Hematopoietic multipotent progenitor cell treated with erythropoietin and hydrocortisone succinate and interleukin-3 and kit ligand, for 8 days (in vitro differentiated cells): Measurements from ENCODE around the gene IL17RC.
A peak's percentile ranks its signal among the peaks of the same experiment; 100 is the strongest.
"Not testable (repeated sequence)": the region's sequence is repeated elsewhere in the genome, so short reads cannot be mapped to it uniquely, and the experiment has no call there.

Experiments used
- DNase-seq: peaks from one replicate; pipeline ENCODE4 v3.0.0-alpha.2; 2015

The IL17RC gene, protein sequence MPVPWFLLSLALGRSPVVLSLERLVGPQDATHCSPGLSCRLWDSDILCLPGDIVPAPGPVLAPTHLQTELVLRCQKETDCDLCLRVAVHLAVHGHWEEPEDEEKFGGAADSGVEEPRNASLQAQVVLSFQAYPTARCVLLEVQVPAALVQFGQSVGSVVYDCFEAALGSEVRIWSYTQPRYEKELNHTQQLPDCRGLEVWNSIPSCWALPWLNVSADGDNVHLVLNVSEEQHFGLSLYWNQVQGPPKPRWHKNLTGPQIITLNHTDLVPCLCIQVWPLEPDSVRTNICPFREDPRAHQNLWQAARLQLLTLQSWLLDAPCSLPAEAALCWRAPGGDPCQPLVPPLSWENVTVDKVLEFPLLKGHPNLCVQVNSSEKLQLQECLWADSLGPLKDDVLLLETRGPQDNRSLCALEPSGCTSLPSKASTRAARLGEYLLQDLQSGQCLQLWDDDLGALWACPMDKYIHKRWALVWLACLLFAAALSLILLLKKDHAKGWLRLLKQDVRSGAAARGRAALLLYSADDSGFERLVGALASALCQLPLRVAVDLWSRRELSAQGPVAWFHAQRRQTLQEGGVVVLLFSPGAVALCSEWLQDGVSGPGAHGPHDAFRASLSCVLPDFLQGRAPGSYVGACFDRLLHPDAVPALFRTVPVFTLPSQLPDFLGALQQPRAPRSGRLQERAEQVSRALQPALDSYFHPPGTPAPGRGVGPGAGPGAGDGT

DNA sequence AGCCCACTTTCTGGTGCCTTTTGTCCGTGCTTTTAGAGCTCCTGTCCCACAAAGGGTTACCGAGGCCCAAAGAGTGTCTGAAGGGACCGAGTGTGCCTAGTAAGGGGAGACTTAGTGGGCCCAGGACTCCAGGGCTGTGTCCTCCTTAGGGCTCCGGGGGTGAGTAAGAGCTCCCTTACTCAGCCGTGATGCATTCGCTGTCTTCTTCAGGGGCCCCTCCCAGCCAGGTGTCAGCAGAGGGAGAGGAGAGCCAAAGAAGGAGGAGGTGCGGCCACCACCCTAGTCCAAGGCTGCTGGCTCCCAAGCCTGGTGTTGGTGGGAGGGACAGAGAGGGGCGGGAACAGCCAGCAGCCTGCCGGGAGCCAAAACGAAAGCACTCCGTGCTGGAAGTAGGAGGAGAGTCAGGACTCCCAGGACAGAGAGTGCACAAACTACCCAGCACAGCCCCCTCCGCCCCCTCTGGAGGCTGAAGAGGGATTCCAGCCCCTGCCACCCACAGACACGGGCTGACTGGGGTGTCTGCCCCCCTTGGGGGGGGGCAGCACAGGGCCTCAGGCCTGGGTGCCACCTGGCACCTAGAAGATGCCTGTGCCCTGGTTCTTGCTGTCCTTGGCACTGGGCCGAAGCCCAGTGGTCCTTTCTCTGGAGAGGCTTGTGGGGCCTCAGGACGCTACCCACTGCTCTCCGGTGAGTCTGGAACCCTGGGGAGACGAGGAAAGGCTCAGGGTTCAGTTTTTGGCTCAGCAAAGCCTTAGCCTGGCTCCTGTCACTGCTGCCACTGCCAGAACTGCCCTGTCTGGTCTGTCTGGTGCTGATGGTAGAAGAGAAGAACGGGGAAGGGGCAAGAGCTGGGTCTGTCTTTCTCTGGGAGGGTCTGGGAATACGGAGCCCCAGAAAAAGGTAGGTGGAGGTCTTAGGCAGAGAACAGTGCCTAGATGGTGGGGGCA, at the start of gene IL17RC:
TSS of gene IL17RC (plus strand) at position 365 of the 947 bp plus-strand sequence. CDS start at position 583, 218 bp downstream.
- DNase-seq = peak; percentile 88

DNA sequence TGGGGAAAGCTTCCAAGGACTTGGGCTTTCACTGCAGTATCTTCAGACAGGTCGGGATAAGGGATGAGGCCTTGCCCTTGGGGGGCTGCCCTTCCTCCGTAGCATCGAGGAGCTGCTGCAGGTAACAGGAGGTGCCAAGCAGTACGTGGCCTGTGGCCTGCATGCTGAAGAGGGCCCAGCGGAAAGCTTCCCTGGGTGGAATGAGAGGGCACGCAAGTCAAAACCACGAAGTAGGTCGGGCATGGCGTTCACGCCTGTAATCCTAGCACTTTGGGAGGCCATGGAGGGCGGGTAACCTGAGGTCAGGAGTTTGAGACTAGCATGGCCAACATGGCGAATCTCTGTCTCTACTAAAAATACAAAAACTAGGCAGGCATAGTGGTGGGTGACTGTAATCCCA, 49.8 kb upstream of the IL17RC start:
- DNase-seq = no peak

DNA sequence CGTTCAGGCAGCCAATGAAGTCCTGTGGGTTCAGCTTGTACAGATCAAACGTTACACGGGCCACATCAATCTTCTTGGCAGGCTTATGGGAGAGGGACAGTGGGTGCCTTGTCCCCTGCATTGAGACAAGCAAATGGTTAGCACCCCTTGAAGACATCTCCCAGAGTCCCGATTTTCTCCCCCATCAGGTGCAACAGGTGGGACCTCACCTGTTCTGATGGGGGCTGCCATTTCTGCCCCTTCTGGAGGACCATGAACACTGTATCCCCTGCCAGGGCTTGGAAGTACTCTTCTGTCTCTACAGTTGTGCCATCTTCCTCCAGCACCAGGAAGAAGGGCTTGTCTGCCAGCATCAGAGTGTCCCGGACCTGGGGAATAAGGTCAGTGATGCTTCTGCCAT, 46.9 kb upstream of the IL17RC start:
- DNase-seq = no peak

DNA sequence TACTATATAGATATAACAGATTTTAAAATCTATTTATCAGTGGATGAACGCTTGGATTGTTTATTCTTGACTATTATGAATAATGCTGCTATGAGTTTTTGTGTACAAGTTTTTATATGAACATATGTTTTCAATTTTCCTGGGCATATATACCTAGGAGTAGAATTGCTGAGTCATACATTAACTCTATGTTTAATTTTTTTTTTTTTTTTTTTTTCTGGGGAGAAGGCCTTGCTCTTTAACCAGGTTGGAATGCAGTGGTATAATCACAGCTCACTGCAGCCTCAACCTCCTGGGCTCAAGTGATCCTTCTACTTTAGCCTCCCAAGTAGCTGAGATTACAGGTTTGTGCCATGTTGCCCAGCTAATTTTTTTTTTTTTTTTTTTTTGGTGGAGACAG, 45.9 kb upstream of the IL17RC start:
- no peak for DNase-seq

DNA sequence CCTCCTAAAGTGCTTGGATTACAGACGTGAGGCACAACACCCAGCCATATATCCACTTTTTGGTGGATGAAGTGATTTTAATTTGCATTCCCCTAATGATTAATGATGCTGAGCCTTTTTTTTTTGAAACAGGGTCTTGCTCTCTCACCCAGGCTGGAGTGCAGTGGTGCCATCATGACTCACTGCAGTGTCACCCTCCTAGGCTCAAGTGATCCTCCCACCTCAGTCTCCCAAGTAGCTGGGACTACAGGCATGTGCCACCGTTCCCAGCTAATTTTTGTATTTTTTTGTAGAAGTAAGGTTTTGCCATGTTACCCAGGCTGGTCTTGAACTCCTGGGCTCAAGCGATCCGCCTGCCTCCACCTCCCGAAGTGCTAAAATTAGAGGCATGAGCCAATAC, 44.8 kb upstream of the IL17RC start:
- not testable (repeated sequence) for DNase-seq

DNA sequence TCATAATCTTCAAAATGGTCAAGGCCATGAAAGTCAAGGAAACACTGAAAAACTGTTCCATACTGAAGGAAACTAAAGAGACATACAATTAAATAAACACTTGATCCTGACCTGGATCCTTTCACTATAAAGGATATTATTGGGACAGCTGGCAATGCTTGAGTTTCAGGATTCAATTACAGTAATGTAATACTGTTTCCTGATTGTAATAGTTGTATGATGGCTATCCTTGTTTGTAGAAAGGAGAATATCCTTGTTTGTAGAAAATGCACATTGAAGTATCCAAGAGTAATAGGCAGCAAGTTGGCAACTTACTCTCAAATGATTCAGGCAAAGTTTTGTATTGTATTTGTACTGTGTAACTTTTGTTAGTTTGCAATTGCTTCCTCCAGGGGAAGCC, 41.5 kb upstream of the IL17RC start:
- no peak for DNase-seq

DNA sequence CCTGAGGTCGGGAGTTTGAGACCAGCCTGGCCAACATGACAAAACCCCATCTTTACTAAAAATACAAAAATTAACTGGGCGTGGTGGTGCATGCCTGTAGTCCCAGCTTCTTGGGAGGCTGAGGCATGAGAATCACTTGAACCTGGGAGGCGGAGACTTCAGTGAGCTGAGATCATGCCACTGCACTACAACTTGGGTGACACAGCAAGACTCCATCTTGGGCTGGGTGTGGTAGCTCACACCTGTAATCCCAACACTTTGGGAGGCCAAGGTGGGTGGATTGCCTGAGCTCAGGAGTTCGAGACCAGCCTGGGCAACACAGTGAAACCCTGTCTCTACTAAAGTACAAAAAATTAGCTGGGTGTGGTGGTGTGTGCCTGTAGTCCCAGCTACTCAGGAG, 40.6 kb upstream of the IL17RC start:
- not testable (repeated sequence) for DNase-seq

DNA sequence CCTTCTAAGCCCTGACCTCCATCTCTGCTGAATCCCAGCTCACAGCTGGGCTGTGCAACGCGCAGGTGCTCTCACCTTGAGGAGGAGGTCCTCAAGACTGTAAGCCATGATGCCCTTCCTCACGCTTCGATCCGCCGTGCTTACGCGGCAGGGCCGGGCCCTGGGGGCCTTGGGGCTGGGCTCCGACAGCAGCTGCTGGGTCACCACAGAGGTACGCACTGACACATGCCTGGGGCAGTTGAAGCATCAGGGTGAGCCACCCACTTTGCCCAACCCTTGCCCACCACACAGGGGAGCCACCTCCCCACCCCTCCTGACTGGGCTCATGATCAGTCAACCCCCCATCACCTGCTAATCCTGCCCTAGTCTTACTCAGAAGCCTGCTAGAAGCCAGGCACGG, 39.9 kb upstream of the IL17RC start:
- no peak for DNase-seq

DNA sequence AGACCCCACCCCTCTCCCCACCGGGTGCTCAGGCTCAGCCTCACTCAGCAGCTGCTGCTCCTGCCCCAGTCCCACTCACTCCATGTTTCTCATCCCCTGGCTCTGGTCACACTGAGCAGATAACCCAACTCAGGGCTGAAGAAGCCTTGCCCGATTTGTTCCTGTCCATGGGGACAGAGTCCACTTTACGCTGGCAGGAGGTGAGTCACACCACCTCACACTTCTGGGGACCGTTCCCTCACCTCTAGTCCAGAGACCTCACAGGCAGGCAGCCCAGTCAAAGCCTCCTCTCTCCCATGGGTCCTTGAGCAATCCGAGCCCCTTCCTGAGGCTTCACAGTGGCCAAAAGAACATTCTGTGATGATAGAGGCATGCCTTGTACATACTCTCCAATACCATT, 38.2 kb upstream of the IL17RC start:
- DNase-seq = no peak

DNA sequence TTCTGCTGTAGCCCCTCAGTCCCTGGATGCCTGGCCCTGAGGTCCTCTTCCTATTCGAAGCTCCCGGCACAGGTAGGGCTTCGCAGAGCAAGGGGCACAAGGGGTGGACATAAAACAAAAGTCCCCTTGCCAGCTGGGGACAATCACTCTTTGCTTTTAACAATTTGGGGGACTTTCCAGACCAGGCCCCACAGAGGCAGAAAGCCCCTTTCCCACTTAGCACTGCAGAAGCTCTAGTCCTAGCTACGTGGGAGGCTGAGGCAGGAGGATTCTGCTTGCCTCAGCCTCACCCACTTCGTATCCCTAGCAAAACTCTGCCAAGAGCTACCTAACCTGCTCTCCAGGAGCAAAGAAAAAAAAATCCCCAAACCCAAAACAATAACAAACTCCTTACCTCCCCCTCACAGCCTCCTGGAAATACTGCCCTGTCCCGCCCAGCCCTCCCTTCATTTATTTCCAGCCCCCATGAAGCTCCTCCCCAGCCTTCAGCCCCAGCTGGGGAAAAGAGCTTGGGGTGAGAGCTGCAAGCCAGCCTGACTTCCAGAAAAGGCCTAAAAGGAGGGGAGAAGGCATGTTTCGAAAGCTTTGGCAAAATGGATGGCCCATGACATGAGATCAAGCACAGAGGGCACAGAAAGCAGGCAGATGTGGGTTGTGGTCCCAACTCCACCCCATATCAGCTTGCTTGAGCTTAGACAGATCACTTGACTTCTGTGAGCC, 36.9 kb upstream of the IL17RC start, which contains the start of gene CIDEC:
TSS of gene CIDEC (minus strand) at position 424 of the 720 bp plus-strand sequence. CDS start 1,767 bp downstream, outside the sequence.
- no peak for DNase-seq

DNA sequence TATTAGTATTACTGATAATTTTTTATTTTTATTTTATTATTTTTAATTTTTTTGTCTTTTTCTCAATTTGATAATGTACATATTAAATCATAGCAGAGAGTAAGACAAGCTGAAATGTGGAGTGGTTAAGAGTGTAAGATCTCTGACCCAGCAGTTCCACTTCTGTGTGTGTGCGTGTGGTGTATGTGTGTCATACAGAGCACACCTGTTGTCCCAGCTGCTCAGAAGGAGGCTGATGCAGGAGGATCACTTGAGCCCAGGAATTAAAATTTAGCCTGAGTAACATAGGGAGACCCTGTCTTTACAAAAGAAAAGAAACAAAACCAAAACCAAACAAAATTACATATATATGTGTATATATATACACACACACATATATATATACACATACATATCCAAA, 35.5 kb upstream of the IL17RC start:
- no peak for DNase-seq

DNA sequence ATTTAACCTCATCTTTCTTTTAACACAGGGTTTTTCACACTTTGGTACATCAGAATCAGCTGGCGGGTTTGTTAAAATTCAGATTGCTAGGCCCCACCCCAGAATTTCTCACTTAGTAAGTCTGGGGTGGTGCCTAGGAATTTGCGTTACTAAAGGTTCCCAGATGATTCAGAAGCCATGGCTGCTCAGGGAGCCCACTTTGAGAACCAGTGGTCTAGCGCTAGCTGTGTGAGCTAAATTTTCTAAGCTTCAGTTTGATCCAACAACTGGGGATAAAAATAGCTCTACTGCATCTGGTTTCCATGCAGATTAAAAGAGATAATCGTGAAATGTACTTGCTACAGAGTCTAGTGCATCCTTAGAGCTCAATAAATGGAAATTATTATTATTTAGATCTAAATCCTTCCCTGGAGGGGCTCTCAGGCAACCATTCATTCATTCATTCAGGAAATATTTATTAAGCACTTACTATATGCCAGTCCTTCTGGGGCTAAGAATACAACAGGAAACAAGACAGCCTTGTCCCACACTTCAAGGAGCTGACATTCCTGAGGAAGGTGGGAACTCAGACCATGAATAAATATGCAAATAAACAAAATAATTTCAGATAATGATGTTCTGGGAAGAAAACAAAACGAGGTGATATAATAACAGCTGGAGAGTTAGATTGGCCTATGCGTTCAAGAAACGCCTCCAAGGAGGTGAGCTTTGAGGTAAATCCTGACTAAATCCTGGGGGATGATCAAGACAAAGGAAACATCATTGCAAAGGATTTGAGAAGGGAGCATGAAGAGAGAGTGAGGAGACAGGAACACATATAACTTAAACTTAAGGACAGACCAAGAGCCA, 33.0 kb upstream of the IL17RC start:
- DNase-seq = no peak

DNA sequence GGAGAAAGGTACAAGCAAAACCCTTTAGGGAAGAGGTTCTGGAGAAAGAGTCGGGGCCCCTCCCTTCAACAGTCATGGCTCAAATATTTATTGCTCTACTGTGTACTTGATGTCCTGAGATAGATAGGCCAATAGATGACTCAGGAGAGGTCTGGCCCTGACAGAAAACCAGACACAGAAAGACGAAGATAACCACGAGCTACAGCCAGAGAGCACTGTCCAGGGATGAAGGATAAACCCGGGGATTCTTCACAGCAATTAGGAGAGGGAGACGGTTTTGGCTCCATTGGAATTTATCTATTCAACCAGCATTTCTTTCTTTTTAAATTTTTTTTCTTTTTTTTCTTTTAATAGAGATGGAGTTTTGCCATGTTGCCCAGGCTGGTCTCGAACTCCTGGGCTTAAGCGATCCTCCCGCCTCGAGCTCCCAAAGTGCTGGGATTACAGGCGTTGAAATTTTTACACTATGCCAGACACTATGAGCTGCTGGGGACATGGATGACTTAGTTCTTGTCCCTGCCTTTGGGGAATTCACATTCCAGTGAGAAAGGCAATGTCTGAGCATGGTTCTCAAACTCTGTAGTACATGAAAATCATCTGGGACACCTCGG, 32.2 kb upstream of the IL17RC start:
- peak; percentile 66 for DNase-seq

DNA sequence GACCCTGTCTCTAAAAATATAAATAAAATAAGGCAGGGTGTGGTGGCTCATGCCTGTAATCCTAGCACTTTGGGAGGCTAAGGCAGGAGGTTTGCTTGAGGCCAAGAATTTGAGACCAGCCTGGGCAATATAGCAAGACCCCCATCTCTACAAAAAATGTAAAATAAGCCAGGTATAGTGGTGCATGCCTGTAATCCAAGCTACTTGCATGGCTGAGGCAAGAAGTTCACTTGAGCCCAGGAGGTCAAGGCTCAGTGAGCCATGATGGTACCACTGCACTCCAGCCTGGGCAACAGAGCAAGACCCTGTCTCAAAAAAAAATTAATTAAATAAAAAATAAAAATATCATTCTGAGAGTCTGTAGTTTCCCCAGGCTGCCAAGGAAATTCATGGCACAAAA, 30.6 kb upstream of the IL17RC start:
- DNase-seq = no peak

DNA sequence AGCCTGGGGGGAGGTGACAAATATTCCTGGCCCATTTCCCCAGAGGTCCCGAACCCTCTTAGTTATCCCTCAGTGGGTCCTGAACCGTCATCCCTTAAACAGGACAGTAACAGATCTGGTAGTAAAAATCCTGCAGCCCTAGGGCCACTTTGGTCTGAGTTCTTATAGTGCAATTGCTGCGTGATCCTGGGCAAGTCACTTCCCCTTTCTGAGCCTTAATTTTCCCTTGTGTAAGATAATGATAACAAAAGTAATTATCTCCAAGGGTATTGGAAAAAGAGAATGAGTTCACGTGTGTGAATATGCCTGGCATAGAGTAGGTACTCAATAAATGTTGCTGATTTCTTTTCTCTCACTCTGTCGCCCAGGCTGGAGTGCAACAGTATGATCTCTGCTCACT, 29.4 kb upstream of the IL17RC start:
- peak; percentile 27 for DNase-seq

DNA sequence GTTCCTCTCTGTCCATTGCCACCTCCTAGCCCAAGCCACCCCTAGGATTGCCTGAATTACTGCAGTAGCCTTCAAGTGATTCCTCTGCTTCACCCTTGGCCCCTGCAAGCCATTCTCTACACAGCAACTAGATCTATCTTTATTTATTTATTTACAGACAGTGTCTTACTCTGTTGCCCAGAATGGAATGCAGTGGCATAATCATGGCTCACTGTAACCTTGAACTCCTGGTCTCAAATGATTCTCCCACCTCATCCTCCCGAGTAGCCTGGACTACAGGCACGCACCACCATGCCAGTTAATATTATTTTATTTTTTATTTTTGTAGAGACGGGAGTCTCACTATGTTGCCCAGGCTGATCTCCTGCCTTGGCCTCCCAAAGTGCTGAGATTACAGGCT, 28.4 kb upstream of the IL17RC start:
- no peak for DNase-seq

DNA sequence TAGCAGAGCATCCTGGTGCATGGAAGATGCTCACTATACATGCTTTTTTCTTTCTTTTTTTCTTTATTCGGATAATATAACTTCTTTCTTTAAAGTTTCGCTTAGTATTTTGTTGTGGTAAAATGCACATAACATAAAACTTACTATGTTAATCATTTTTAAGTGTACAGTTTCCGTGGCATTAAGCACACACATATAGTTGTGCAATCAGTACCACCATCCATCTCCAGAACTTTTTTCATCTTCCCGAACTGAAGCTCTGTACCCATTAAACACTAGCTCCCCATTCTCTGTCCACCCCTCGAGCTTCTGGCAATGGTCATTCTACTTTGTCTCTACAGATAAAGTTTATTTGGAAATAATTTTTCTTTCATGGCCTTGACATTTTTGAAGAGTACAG, 27.5 kb upstream of the IL17RC start:
- DNase-seq = no peak

DNA sequence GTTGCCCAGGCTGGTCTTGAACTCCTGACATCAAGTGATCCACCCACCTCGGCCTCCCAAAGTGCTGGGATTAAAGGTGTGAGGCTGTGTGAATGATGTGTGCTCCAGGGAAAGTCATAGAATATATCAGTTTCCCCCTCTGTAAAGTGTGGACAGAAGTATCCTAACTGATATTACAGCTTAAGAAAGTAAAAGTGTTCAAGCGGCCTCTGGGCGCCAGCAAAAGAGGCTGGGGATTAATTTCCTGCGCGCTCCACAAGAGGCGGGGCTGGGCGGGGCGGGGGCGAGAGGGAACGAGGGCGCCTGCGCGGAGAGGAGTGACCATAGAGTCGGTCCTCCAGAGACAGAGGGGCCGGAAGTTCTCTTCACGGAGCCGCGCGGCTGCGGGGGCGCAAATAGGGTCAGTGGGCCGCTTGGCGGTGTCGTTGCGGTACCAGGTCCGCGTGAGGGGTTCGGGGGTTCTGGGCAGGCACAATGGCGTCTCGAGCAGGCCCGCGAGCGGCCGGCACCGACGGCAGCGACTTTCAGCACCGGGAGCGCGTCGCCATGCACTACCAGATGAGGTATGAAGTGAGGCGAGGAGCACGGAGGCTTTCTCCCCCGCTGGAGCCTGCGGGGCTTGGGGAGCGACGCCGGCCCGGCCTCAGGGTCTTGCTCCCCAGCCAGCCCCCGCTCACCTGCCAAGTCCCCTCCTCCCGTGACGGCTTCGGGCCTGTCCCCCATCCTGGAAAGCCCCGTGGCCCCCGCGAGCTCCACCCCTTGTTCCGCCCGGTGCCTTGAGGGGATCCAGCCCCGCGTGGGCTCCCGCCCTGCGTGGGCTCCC, 26.4 kb upstream of the IL17RC start, which contains the start of gene JAGN1:
TSS of gene JAGN1 (plus strand) at position 362 of the 823 bp plus-strand sequence. CDS start at position 475, 113 bp downstream.
- DNase-seq = peak; percentile 89

DNA sequence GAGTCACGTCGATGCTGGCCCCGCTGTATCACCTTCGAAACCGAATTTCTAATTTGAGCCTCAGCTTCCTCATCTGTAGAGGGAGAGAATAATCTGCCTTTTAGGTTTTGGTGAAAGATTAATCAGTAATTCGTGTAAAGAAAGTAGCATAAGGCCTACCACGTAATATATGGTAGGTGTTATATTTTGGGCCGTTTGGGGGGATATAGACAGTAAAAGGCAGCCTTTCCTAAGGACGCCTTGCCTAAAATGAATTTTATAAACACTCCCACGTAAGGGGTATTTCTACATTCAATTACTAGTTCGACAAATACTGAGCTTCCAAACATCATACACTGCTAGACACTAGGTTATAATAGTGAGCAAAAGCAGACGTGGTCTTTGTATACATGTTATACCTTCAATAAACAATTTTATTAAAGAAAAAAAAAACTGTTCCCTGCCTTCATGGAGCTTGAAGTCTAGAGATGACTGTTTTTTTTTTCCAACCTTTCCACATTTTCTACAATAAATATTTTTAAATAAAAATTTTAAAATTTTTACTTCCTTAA, 25.8 kb upstream of the IL17RC start:
- no peak for DNase-seq

DNA sequence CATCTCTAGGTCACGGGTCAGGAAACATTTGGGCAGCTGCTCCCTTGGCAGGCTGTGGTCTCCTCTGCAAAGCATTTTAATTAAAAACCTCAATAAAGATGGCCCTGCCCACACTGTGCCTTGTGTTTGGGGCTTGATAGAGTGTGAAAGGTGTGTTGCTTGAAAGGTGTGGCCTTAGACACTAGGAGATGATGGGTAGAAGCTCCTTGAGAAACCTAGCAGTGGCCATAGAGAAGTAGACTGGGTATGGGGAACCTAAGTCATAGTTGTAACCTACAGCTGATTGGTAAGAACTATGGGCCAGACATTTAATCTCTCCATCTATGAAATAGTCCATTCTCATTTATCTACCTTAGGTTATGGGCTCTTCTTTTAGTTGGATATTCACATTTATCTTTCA, 23.2 kb upstream of the IL17RC start:
- DNase-seq = no peak
